LoVo (cell line): Measurements from ENCODE around the gene CLCN6.

Experiments used
- DNase-seq: peaks from one replicate; pipeline ENCODE4 v3.0.0-alpha.2; 2016; ENCODE audit warnings: low spot score

CLCN6 gene

GRCh38 chr1:11828511-11828910 is 22.5 kb downstream of the CLCN6 start:
- DNase-seq: no peak

DNA sequence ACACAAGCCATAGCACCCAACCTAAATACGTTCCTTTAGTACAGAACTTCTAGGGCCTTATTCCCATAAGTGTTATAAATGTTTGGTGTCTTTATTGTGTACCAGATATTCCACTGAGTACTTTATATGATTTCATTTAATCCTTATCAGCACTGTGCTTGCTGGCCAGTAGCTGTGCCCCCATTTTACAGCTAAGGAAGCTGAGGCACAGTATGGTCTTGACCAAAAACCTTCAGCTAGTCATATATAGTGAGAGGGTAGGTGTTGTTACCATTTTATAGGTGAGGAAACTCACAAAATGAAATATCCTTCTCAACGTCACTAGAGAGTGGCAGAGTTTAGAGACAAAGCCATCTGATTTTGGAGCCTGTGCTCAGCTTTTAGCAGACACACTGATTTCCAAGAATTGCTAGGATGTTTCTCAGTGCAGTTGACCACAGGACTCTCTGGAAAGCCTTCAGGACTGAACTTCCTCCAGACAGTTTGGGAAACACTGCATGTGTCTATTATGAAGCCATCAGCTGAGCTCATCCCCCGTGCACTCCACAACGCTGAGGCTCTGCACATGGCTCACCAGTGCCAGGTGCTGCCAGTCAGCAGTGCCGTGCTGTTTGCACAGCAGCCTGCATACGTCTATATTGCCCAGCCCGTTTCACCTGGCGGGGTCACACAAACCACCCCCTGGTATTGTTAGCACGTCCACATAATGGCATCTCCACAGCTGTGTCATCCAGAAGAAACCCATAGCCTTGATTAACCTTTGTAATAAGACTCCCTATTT is 26.1 kb downstream of the CLCN6 start:
- DNase-seq: no peak

DNA sequence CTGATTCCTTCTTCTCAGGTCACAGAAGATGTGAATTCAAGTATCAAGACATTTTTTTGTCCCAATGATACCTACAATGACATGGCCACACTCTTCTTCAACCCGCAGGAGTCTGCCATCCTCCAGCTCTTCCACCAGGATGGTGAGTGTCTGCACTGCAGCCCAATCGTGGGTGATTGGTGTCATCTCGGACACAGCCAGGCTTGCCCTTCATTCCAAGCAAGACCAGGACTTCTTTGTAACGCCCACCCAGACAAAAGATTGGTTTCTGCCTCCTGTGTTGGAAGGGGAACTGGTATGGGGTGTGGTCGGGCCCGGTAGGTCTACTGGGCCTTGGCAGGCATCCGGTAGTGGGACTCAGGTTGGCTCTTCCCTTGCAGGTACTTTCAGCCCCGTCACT is 27.5 kb downstream of the CLCN6 start:
- DNase-seq: no peak

DNA sequence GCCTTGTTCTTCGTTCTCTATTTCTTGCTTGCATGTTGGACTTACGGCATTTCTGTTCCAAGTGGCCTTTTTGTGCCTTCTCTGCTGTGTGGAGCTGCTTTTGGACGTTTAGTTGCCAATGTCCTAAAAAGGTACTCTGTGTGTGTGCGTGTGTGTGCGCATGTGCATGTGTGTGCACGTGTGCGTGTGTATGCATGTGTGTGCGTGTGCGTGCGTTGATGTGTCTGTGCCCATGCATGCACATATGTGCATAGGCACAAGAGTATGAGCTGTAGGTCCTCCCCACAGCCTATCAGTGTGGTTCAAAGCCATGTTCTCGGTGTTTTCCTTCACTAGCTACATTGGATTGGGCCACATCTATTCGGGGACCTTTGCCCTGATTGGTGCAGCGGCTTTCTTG is 27.9 kb downstream of the CLCN6 start:
- DNase-seq: no peak

DNA sequence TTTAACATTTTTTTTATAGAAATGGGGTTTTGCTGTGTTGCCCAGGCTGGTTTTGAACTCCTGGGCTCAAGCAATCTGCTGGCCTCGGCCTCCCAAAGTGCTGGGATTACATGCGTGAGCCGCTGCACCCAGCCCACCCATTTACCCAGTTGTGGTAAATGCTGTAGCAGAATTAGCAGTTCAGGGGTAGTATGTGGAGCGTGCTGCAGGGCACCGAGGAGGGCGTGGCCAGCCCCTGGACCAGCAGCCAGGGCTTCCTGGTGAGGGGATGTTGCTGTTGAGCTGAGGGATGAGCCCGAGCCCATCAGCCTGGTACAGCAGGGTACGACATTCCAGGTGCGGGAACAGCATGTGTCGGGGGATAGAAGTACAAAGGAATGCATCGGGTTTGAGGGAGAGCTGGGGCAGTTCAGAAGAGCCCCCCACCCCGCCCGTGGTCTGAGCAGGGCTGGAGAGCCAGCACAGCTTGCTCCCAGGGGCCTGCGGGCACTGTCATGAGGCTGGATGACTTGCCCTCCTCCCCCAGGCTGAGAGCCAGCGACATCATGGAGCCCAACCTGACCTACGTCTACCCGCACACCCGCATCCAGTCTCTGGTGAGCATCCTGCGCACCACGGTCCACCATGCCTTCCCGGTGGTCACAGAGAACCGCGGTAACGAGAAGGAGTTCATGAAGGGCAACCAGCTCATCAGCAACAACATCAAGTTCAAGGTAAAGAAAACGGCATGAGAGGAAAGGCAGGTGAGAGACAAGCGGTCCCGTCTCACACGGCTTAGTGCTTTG is 29.6 kb downstream of the CLCN6 start:
- no peak for DNase-seq

DNA sequence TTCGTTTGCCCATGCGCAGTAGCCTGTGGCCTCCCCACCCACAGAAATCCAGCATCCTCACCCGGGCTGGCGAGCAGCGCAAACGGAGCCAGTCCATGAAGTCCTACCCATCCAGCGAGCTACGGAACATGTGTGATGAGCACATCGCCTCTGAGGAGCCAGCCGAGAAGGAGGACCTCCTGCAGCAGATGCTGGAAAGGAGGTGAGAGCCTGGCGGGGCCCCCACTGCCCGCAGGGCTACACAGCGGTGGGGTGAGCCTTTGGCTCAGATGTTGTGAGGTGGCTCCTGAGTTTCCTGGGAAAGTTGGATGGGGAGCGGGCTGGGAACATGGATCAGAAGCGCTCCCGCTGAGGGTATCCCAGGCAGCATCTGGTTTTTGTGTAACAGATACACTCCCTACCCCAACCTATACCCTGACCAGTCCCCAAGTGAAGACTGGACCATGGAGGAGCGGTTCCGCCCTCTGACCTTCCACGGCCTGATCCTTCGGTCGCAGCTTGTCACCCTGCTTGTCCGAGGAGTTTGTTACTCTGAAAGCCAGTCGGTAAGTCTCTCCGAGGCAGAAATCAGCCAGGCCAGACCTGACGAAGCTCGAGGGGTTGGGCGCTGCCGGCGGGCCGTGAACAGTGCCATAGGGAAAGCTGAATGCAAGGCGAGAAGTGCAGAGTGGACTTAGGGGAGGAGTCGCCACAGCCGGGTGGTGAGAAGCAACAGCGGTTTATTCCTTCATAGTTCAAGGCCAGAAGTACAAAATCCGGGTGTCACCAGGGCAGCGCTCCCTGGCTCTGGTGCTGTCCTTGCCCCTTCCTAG is 31.2 kb downstream of the CLCN6 start:
- no peak for DNase-seq

- no peak for DNase-seq
Observed at GRCh38 chr1:11837767-11838348, 31.9 kb downstream of the CLCN6 start.

GRCh38 chr1:11838349-11839272 is 32.6 kb downstream of the CLCN6 start:
- peak; percentile 58 for DNase-seq

DNA sequence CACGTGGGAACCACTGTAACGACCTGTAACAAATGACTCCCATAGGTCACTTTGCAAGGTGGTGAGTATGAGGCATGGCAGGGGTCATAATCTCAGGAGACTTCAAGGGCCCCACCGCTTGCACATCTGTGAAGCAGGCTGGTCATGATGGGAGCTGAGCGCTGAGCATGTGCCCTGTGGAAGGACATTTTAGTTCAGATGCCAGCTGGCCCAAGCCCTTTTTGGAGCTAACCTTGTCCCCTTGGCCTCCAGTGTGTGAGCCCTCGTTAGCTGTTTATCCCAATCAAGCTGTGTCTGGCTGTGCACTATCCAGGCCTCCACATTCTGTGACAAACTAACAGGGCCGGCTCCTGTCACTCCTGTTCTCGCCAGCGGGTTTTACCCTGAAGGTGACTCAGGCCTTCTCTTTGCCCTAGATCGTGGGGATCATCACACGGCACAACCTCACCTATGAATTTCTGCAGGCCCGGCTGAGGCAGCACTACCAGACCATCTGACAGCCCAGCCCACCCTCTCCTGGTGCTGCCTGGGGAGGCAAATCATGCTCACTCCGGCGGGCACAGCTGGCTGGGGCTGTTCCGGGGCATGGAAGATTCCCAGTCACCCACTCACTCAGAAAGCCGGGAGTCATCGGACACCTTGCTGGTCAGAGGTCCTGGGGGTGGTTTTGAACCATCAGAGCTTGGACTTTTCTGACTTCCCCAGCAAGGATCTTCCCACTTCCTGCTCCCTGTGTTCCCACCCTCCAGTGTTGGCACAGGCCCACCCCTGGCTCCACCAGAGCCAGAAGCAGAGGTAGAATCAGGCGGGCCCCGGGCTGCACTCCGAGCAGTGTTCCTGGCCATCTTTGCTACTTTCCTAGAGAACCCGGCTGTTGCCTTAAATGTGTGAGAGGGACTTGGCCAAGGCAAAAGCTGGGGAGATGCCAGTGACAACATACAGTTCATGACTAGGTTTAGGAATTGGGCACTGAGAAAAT is 34.0 kb downstream of the CLCN6 start:
- DNase-seq: no peak

- no peak for DNase-seq
Observed at GRCh38 chr1:11841245-11842153, 35.5 kb downstream of the CLCN6 start.

DNA sequence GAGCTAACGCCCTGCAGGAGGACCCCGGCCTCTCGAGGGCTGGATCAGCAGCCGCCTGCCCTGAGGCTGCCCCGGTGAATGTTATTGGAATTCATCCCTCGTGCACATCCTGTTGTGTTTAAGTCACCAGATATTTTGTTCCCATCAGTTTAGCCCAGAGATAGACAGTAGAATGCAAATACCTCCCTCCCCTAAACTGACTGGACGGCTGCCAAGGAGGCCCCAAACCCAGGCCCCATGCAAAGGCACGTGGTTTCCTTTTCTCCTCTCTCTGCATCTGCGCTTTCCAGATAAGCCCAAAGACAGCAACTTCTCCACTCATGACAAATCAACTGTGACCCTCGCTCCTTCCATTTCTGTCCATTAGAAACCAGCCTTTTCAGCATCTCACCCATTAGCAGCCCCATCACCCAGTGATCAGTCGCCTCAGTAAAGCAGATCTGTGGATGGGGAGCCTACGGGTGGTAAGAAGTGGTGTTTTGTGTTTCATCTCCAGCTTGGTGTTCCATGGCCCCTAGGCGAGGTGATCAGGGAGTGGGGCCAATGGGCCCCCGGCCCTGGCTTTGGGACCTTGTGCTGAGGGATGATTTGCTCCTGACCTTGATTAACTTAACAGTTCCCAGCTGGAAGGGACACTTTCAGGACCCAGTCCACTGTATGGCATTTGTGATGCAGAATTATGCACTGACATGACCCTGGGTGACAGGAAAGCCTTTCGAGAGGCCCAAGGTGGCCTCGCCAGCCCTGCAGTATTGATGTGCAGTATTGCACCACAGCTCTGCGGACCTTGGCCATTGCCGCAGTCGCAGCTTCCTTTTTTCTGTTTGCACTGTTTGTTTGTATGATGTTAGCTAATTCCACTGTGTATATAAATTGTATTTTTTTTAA is 36.4 kb downstream of the CLCN6 start:
- no peak for DNase-seq

DNA sequence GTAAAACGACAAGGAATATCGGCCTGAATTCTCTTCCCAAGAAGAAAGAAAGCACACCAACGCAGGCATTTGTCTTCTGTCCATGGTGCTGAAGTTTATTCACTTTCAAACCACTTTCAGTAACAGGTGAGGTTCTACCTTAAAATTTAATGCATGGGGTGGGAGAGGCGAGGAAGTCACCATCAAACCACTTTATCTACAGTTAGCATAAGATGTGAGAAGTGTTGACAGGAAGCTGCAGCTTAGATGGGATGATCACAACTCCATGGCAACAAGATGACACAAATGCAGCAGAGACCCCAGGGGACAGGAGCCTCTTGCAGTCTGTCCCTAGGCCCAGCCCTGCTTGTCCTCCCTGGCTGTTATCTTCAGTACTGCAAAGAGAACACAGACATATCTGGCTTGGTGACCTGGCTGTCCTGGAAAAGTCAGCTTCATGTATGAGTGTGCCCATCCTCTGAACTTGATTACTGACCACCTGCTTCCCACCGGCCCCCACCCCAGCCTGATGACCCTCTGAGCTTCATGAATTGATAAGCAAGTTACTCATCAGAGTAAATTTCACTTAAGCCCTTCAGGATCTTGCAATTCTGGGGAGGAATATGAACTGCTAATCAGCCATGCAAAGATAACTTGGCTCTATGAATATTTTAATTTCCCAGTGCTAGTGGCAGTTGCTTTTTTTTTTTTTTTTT is 39.8 kb downstream of the CLCN6 start:
- no peak for DNase-seq

- DNase-seq: no peak
Observed at GRCh38 chr1:11847667-11848372, 41.8 kb downstream of the CLCN6 start, which contains the start of gene NPPA. Gene NPPA (minus strand): TSS chr1:11847783. CDS start chr1:11847684, 99 bp downstream.

GRCh38 chr1:11848373-11848700 is 42.3 kb downstream of the CLCN6 start:
- no peak for DNase-seq

- DNase-seq: no peak
Observed at GRCh38 chr1:11850156-11850555, 44.2 kb downstream of the CLCN6 start.

DNA sequence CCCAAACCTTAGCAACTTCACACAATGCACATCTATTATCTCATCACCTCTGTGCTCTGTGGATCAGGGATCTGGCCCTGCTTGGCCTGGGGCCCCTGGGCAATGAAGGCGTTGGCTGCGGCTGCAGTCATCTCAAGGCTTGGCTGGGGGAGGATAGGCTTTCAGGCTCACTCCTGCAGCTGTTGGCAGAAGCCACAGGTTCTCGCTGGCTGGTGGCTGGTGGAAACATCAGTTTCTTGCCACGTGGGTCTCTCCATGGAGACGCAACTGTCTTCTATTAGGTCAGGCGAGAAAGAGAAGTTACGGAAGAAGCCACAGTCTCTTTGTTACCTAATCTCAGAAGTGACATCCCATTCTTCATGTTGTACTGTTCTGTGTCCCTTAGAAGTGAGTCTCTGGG is 45.2 kb downstream of the CLCN6 start:
- no peak for DNase-seq

DNA sequence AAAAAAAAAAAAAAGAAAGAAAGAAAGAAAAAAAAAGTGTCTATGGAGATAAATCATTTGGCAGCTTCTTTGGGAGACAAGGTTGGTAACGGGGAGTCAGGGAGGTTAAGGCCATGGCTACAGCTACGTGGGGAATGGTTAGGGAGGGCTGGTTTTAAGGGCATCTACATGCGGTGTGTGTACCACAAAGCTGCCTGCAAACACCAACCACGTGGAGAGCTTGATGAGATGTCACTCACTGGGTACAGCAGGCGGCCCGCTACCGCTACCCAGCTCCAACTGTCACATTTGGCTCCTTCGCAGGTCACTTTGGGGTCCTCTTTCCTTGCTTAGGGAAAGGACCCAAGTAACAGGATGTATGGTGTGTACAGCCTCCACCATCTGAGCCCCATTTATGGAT is 48.5 kb downstream of the CLCN6 start:
- DNase-seq: no peak
